WTC11 (cell line): ENCODE results near the gene SH2D6.

Source experiments
- CREB1 ChIP-seq: sonication (generic); formaldehyde crosslinking; IDR thresholded peaks from 2 replicates; pipeline ENCODE4 v1.8.0; 2023; ENCODE audit warnings: mild to moderate bottlenecking, missing genetic modification reagents
- ELF4 ChIP-seq: sonication (generic); formaldehyde crosslinking; IDR thresholded peaks from 2 replicates; pipeline ENCODE4 v1.8.1; 2022; ENCODE audit warnings: low read depth, mild to moderate bottlenecking, moderate library complexity, missing genetic modification reagents
- GABPB1 ChIP-seq: sonication (generic); formaldehyde crosslinking; IDR thresholded peaks from 2 replicates; pipeline ENCODE4 v1.8.1; 2023; ENCODE audit warnings: mild to moderate bottlenecking, missing genetic modification reagents
- IRF2 ChIP-seq: sonication (generic); formaldehyde crosslinking; IDR thresholded peaks from 2 replicates; pipeline ENCODE4 v1.8.0; 2022; ENCODE audit warnings: low read depth, missing genetic modification reagents, borderline replicate concordance
- KAT7 ChIP-seq: sonication (generic); formaldehyde crosslinking; IDR thresholded peaks from 2 replicates; pipeline ENCODE4 v1.8.1; 2023; ENCODE audit warnings: missing genetic modification reagents, mild to moderate bottlenecking, borderline replicate concordance
- MYBL2 ChIP-seq: sonication (generic); formaldehyde crosslinking; IDR thresholded peaks from 2 replicates; pipeline ENCODE4 v1.8.1; 2023; ENCODE audit warnings: mild to moderate bottlenecking, moderate library complexity, missing genetic modification reagents
- NFYB ChIP-seq: sonication (generic); formaldehyde crosslinking; conservative IDR thresholded peaks from 2 replicates; pipeline ENCODE4 v1.8.0; 2022; ENCODE audit warnings: low read depth, missing genetic modification reagents
- RORB ChIP-seq: fragments of 250-450 bp; sonication (Bioruptor Pico); IDR thresholded peaks from 2 replicates; pipeline ENCODE4 v1.9.0; 2021; ENCODE audit warnings: mild to moderate bottlenecking
- TEAD4 ChIP-seq: sonication (generic); formaldehyde crosslinking; IDR thresholded peaks from 2 replicates; pipeline ENCODE4 v1.8.0; 2022; ENCODE audit warnings: mild to moderate bottlenecking, missing genetic modification reagents
- ZNF263 ChIP-seq: sonication (generic); formaldehyde crosslinking; IDR thresholded peaks from 2 replicates; pipeline ENCODE4 v1.8.1; 2022; ENCODE audit warnings: low read depth, mild to moderate bottlenecking, moderate library complexity, missing genetic modification reagents
- TF ChIP-seq, protein P1 (sequence below): fragments of 200-600 bp; IDR thresholded peaks from 2 replicates; pipeline ENCODE4 v1.8.0; 2022; ENCODE audit warnings: antibody characterized with exemption
- TF ChIP-seq, protein P2 (sequence below): sonication (generic); formaldehyde crosslinking; IDR thresholded peaks from 2 replicates; pipeline ENCODE4 v1.8.0; 2022; ENCODE audit warnings: mild to moderate bottlenecking, missing genetic modification reagents
- TF ChIP-seq, protein P3 (sequence below): sonication (generic); formaldehyde crosslinking; IDR thresholded peaks from 2 replicates; pipeline ENCODE4 v1.8.0; 2023; ENCODE audit warnings: missing genetic modification reagents
- TF ChIP-seq, protein P4 (sequence below): fragments of 250-450 bp; sonication (Bioruptor Pico); IDR thresholded peaks from 2 replicates; pipeline ENCODE4 v1.9.0; 2021; ENCODE audit warnings: mild to moderate bottlenecking, borderline replicate concordance

DNA sequence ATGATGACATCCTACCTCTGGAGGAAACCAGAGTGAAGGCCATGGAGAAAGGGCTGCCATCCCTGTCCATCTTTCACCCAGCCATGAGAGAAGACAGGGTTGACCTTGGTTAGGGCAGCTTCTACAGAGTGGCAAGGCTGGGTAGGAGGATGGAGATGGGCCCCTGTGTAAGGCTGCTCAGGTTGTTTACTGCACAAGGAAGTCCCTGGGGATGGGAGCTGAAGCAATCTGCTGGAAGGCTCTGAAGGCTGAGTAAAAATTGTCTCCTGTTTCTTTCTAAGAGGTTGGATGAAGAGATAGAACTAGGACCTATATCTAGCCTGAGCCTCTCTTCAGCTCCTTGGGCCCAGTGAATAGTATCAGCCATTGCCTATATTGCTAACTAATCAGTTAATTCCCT lies 49.6 kb upstream of the SH2D6 start:
- no peak for TF ChIP-seq IRF2 (CRISPR knock-in tag)
- TF ChIP-seq ZNF263: no peak
- TF ChIP-seq, protein P1, sequence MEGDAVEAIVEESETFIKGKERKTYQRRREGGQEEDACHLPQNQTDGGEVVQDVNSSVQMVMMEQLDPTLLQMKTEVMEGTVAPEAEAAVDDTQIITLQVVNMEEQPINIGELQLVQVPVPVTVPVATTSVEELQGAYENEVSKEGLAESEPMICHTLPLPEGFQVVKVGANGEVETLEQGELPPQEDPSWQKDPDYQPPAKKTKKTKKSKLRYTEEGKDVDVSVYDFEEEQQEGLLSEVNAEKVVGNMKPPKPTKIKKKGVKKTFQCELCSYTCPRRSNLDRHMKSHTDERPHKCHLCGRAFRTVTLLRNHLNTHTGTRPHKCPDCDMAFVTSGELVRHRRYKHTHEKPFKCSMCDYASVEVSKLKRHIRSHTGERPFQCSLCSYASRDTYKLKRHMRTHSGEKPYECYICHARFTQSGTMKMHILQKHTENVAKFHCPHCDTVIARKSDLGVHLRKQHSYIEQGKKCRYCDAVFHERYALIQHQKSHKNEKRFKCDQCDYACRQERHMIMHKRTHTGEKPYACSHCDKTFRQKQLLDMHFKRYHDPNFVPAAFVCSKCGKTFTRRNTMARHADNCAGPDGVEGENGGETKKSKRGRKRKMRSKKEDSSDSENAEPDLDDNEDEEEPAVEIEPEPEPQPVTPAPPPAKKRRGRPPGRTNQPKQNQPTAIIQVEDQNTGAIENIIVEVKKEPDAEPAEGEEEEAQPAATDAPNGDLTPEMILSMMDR: no peak
- no peak for TF ChIP-seq MYBL2 (CRISPR knock-in tag)
- TF ChIP-seq, protein P2, sequence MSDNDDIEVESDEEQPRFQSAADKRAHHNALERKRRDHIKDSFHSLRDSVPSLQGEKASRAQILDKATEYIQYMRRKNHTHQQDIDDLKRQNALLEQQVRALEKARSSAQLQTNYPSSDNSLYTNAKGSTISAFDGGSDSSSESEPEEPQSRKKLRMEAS (CRISPR knock-in tag): no peak
- TF ChIP-seq GABPB1: no peak
- TF ChIP-seq, protein P3, sequence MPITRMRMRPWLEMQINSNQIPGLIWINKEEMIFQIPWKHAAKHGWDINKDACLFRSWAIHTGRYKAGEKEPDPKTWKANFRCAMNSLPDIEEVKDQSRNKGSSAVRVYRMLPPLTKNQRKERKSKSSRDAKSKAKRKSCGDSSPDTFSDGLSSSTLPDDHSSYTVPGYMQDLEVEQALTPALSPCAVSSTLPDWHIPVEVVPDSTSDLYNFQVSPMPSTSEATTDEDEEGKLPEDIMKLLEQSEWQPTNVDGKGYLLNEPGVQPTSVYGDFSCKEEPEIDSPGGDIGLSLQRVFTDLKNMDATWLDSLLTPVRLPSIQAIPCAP (CRISPR knock-in tag): no peak
- no peak for TF ChIP-seq TEAD4 (CRISPR knock-in tag)
- no peak for TF ChIP-seq CREB1 (CRISPR knock-in tag)
- no peak for TF ChIP-seq NFYB (CRISPR knock-in tag)
- no peak for TF ChIP-seq RORB
- TF ChIP-seq, protein P4, sequence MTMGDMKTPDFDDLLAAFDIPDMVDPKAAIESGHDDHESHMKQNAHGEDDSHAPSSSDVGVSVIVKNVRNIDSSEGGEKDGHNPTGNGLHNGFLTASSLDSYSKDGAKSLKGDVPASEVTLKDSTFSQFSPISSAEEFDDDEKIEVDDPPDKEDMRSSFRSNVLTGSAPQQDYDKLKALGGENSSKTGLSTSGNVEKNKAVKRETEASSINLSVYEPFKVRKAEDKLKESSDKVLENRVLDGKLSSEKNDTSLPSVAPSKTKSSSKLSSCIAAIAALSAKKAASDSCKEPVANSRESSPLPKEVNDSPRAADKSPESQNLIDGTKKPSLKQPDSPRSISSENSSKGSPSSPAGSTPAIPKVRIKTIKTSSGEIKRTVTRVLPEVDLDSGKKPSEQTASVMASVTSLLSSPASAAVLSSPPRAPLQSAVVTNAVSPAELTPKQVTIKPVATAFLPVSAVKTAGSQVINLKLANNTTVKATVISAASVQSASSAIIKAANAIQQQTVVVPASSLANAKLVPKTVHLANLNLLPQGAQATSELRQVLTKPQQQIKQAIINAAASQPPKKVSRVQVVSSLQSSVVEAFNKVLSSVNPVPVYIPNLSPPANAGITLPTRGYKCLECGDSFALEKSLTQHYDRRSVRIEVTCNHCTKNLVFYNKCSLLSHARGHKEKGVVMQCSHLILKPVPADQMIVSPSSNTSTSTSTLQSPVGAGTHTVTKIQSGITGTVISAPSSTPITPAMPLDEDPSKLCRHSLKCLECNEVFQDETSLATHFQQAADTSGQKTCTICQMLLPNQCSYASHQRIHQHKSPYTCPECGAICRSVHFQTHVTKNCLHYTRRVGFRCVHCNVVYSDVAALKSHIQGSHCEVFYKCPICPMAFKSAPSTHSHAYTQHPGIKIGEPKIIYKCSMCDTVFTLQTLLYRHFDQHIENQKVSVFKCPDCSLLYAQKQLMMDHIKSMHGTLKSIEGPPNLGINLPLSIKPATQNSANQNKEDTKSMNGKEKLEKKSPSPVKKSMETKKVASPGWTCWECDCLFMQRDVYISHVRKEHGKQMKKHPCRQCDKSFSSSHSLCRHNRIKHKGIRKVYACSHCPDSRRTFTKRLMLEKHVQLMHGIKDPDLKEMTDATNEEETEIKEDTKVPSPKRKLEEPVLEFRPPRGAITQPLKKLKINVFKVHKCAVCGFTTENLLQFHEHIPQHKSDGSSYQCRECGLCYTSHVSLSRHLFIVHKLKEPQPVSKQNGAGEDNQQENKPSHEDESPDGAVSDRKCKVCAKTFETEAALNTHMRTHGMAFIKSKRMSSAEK (CRISPR knock-in tag): no peak
- TF ChIP-seq ELF4 (CRISPR knock-in tag): no peak
- no peak for TF ChIP-seq KAT7 (CRISPR knock-in tag)
